WERI-Rb-1 (cell line): Measurements from ENCODE around the gene H2AZ2.

Experiments used
- DNase-seq: peaks from one replicate; pipeline ENCODE4 v3.0.0-alpha.2; 2020
- H3K27ac ChIP-seq: fragments of 250-450 bp; sonication (Bioruptor Pico); 2 replicates; pipeline ENCODE4 v1.5.1; 2020; ENCODE audit warnings: mild to moderate bottlenecking, moderate library complexity
- H3K27me3 ChIP-seq: fragments of 250-450 bp; sonication (Bioruptor Pico); 2 replicates; pipeline ENCODE4 v1.5.1; 2021; ENCODE audit warnings: mild to moderate bottlenecking, low read depth, moderate library complexity; ENCODE audit not compliant: insufficient read depth, severe bottlenecking
- H3K36me3 ChIP-seq: fragments of 250-450 bp; sonication (Bioruptor Pico); 2 replicates; pipeline ENCODE4 v1.5.1; 2020; ENCODE audit warnings: mild to moderate bottlenecking, moderate library complexity
- H3K4me3 ChIP-seq: 2 replicates; pipeline ENCODE4 v1.5.1; 2011; ENCODE audit warnings: low read depth, mild to moderate bottlenecking, control low read depth, low read length
- H3K9me3 ChIP-seq: fragments of 250-450 bp; sonication (Bioruptor Pico); 2 replicates; pipeline ENCODE4 v1.5.1; 2021; ENCODE audit warnings: mild to moderate bottlenecking, moderate library complexity; ENCODE audit not compliant: severe bottlenecking
- TF ChIP-seq, protein P1 (sequence below): IDR thresholded peaks from 2 replicates; pipeline ENCODE4 v1.5.1; 2011; ENCODE audit warnings: low read depth, mild to moderate bottlenecking, control low read depth, inconsistent platforms, low read length

H2AZ2 gene

GRCh38 chr7:44891372-44891771 lies 43.5 kb upstream of the H2AZ2 start:
- H3K27me3 ChIP-seq = no peaks in the 10 kb centered on the region
- H3K27ac ChIP-seq = no peak overlapping the region
- no peaks in the 10 kb centered on the region for H3K36me3 ChIP-seq
- DNase-seq = no peak
- TF ChIP-seq, protein P1, sequence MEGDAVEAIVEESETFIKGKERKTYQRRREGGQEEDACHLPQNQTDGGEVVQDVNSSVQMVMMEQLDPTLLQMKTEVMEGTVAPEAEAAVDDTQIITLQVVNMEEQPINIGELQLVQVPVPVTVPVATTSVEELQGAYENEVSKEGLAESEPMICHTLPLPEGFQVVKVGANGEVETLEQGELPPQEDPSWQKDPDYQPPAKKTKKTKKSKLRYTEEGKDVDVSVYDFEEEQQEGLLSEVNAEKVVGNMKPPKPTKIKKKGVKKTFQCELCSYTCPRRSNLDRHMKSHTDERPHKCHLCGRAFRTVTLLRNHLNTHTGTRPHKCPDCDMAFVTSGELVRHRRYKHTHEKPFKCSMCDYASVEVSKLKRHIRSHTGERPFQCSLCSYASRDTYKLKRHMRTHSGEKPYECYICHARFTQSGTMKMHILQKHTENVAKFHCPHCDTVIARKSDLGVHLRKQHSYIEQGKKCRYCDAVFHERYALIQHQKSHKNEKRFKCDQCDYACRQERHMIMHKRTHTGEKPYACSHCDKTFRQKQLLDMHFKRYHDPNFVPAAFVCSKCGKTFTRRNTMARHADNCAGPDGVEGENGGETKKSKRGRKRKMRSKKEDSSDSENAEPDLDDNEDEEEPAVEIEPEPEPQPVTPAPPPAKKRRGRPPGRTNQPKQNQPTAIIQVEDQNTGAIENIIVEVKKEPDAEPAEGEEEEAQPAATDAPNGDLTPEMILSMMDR = no peak
- H3K9me3 ChIP-seq = no peaks in the 10 kb centered on the region
- H3K4me3 ChIP-seq = no peak overlapping the region

- Histone ChIP-seq H3K27me3 (no peaks in the 10 kb centered on the region), H3K4me3 (no peak overlapping the region), H3K36me3 (peaks cover 7% of the 10 kb centered on the region), H3K27ac (no peak overlapping the region), H3K9me3 (peaks cover 7% of the 10 kb centered on the region)
- no peak for DNase-seq
- TF ChIP-seq, protein P1 = no peak
Measured at GRCh38 chr7:44889086-44889781, 41.3 kb upstream of the H2AZ2 start.

GRCh38 chr7:44887293-44887692 lies 39.4 kb upstream of the H2AZ2 start:
- no peak overlapping the region for H3K4me3 ChIP-seq
- TF ChIP-seq, protein P1 = no peak
- peaks cover 17% of the 10 kb centered on the region for H3K9me3 ChIP-seq
- DNase-seq = no peak
- peaks cover 25% of the 10 kb centered on the region for H3K36me3 ChIP-seq
- H3K27me3 ChIP-seq = no peaks in the 10 kb centered on the region
- H3K27ac ChIP-seq = no peak overlapping the region

GRCh38 chr7:44885394-44886317 lies 37.8 kb upstream of the H2AZ2 start, which contains the start of gene PURB:
PURB (minus strand) TSS chr7:44885530; CDS start chr7:44885348, 182 bp downstream.
- TF ChIP-seq, protein P1 = no peak
- H3K4me3 ChIP-seq = peak within 1 kb of the TSS; percentile 76
- H3K9me3 ChIP-seq = peaks cover 17% of the 10 kb centered on the region
- peak within 1 kb of the TSS; percentile 93 for H3K27ac ChIP-seq
- H3K36me3 ChIP-seq = peaks cover 36% of the 10 kb centered on the region
- DNase-seq = peak; percentile 91
- H3K27me3 ChIP-seq = no peaks in the 10 kb centered on the region

DNA sequence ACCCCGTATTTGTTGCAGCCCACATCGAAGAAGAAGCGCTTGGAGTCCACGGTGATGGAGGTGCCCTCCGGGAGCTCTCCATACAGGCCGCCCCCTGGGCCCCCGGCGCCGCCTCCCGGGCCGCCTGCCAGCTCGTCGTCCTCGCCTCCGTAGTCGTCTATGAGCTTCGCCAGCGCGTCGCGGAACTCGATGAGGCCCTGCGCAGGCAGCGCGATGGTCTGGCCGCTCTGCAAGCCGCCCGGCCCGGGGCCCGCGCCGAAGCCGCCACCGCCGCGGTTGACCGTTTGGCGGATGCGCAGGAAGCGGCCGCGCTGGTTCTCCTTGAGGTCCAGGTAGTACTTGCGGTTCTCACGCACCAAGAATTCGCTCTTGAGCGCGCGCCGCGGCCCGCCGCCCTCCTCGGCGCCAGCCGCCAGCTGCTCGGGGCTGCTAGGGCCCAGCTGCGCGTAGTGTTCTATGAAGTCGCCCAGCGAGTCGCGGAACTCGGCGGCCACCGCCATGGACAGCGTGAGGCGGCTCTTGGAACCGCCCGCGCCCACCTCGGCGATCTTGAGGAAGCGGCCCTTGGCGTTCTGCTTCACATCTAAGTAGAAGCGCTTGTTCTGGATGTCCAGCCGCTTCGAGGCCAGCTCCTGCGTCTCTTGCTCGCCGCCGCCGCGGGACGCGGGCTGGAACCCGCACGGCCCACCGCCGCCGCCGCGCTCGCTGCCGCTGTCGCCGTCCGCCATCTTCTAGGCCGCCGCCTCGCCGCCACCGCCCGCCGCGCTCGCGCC lies 36.9 kb upstream of the H2AZ2 start:
- peak; percentile 22 for DNase-seq
- Histone ChIP-seq H3K4me3 (peak overlapping the region; percentile 46), H3K9me3 (peaks cover 17% of the 10 kb centered on the region), H3K27ac (peak overlapping the region; percentile 85), H3K27me3 (no peaks in the 10 kb centered on the region), H3K36me3 (peaks cover 43% of the 10 kb centered on the region)
- TF ChIP-seq, protein P1 = no peak
